ENCODE results near the gene ATG101. TPM values are rescaled to one million over a fixed set of nuclear protein-coding genes. Genes with fewer than 3 reads are reported as not detected.

Gene ATG101
- polyA plus RNA-seq, 1 of the 3 experiments (the other 2 are of a cell fraction), result 160 TPM

- Histone ChIP-seq H3F3A (replicated peaks; ENCODE audit: insufficient read depth) (no peaks in the 10 kb centered on the region), H3K27ac (ENCODE audit: low read depth in 2 of 2, low read length in 1 of 2) (peak overlapping the region in 1 of 2 experiments; percentile 12; a peak in 1 of 4 replicates), H3K4me2 (peak overlapping the region; percentile 87), H3K79me2 (ENCODE audit: insufficient read depth) (no peaks in the 10 kb centered on the region), H3K9me2 (no peaks in the 10 kb centered on the region), H3K4me1 (ENCODE audit: control insufficient read depth in 1 of 2, insufficient read depth in 2 of 2, low read depth in 1 of 2, low read length in 1 of 2) (peaks cover 5 to 23% of the 10 kb centered on the region in 2 experiments; a peak in 1 of 4 replicates), H3K27me3 (ENCODE audit: insufficient read depth) (no peaks in the 10 kb centered on the region), H3K4me3 (ENCODE audit: low read depth in 2 of 2, low read length in 1 of 2) (peak overlapping the region; percentile 49 to 66), H4K20me1 (ENCODE audit: insufficient read depth) (no peaks in the 10 kb centered on the region), H3K9ac (peak overlapping the region; percentile 52; the same call in 1 of the 2 replicates), H3K9me3 (no peaks in the 10 kb centered on the region), H3K36me3 (replicated peaks in 1 of 2; ENCODE audit: control insufficient read depth in 1 of 2, insufficient read depth in 2 of 2, low read length in 1 of 2) (no peaks in the 10 kb centered on the region), H2AFZ (ENCODE audit: low read depth) (peak overlapping the region; percentile 96)
- TF ChIP-seq CTCF (IDR thresholded peaks at IDR 0.05) (peak; percentile 90), RAD21 (IDR thresholded peaks at IDR 0.05; ENCODE audit: low read length) (peak; percentile 80), RXRA (IDR thresholded peaks at IDR 0.05; ENCODE audit: borderline replicate concordance, low read depth) (no peak), SMC3 (IDR thresholded peaks at IDR 0.05; ENCODE audit: low read depth, low read length) (peak; percentile 80), FOXJ3 (CRISPR knock-in tag; IDR thresholded peaks at IDR 0.05) (no peak), MAX (IDR thresholded peaks at IDR 0.05; ENCODE audit: low read depth) (peak; percentile 40; the same call in 1 of the 2 replicates), MXI1 (IDR thresholded peaks at IDR 0.05; ENCODE audit: low read depth, low read length) (peak; percentile 24; the same call in 1 of the 2 replicates), RCOR1 (IDR thresholded peaks at IDR 0.05; ENCODE audit: low read length) (0 out of 2 replicates have a peak, but pooled peaks have one; percentile 15)
- ChIA-PET POLR2A (interaction anchor here (0.5 to 2.5 kb wide), 8 partner anchors 9 to 86 kb away, joined by 3 to 12 read pairs (median 4); partner anchors contain the start of gene TAMALIN), CTCF (interaction anchor here (0.6 to 30.2 kb wide), 39 partner anchors 8 to 1423 kb away, joined by 3 to 949 read pairs (median 4); partner anchors contain the start of genes ACVR1B, ANKRD33, ATG101 and NR4A1)
- DNase-seq, result peak; percentile 96
- 2% methylated on average over 17 of the region's 70 CpGs for WGBS (ENCODE audit: low lambda C conversion rate)
Observed at GRCh38 chr12:52023182-52023975, 46.4 kb upstream of the ATG101 start.

GRCh38 chr12:52023976-52024688 lies 45.6 kb upstream of the ATG101 start:
- POLR2A ChIA-PET, result interaction anchor here (0.6 to 2.5 kb wide), 5 partner anchors 9 to 26 kb away, joined by 3 to 12 read pairs (median 5); partner anchors contain the start of gene TAMALIN
- CTCF ChIA-PET, result interaction anchor here (0.6 to 30.2 kb wide), 29 partner anchors 11 to 1422 kb away, joined by 3 to 949 read pairs (median 7); partner anchors contain the start of genes ACVR1B, ANKRD33, ATG101 and NR4A1
- Histone ChIP-seq H3F3A (replicated peaks; ENCODE audit: insufficient read depth) (no peaks in the 10 kb centered on the region), H3K9ac (peak overlapping the region; percentile 52; the same call in 1 of the 2 replicates), H3K4me2 (peak overlapping the region; percentile 87), H3K4me1 (ENCODE audit: control insufficient read depth in 1 of 2, insufficient read depth in 2 of 2, low read depth in 1 of 2, low read length in 1 of 2) (peaks cover 5 to 23% of the 10 kb centered on the region in 2 experiments; a peak in 1 of 4 replicates), H3K9me2 (no peaks in the 10 kb centered on the region), H3K27ac (ENCODE audit: low read depth in 2 of 2, low read length in 1 of 2) (peak overlapping the region in 1 of 2 experiments; percentile 12; a peak in 1 of 4 replicates), H3K9me3 (no peaks in the 10 kb centered on the region), H3K36me3 (replicated peaks in 1 of 2; ENCODE audit: control insufficient read depth in 1 of 2, insufficient read depth in 2 of 2, low read length in 1 of 2) (no peaks in the 10 kb centered on the region), H3K79me2 (ENCODE audit: insufficient read depth) (no peaks in the 10 kb centered on the region), H3K4me3 (ENCODE audit: low read depth in 2 of 2, low read length in 1 of 2) (peak overlapping the region; percentile 49 to 66), H2AFZ (ENCODE audit: low read depth) (peak overlapping the region; percentile 96), H4K20me1 (ENCODE audit: insufficient read depth) (no peaks in the 10 kb centered on the region), H3K27me3 (ENCODE audit: insufficient read depth) (no peaks in the 10 kb centered on the region)
- 39% methylated on average over 12 of the region's 20 CpGs for WGBS (ENCODE audit: low lambda C conversion rate)
- DNase-seq, result no peak
- TF ChIP-seq IRF3 (IDR thresholded peaks at IDR 0.05; ENCODE audit: low read depth, low read length) (no peak), SMC3 (IDR thresholded peaks at IDR 0.05; ENCODE audit: low read depth, low read length) (no peak), NFIC (IDR thresholded peaks at IDR 0.05; ENCODE audit: borderline replicate concordance) (no peak), GATA2 (CRISPR knock-in tag; IDR thresholded peaks at IDR 0.05) (no peak), GABPA (IDR thresholded peaks at IDR 0.05; ENCODE audit: low read depth) (no peak), ZBTB33 (IDR thresholded peaks at IDR 0.05; ENCODE audit: borderline replicate concordance, low read depth) (no peak), CHD2 (IDR thresholded peaks at IDR 0.05; ENCODE audit: low read length, partially characterized antibody) (no peak), TCF12 (IDR thresholded peaks at IDR 0.05) (no peak), YY1 (IDR thresholded peaks at IDR 0.05; ENCODE audit: low read depth) (no peak), RAD21 (IDR thresholded peaks at IDR 0.05; ENCODE audit: low read length) (no peak)

Data from SK-N-SH (cell line).